ENCODE data around the gene GDAP1L1.

DNA sequence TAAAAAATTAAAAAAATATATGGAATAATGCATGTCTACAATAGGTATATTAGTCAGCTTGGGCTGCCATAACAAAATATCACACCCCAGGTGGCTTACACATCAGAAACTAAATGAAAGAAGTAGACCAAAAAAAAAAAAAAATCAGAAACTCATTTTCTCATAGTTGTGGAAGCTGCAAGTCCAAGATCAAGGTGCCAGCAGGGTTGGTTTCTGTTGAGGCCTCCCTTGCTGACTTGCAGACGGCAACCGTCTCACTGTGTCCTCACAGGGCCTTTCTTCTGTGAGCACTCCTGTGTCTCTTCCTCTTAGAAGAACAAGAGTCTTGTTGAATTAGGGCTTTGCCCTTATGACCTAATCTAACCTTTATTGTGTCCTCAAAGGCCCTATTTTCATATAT lies 11.4 kb upstream of the GDAP1L1 start:
- TF ChIP-seq, protein P1, sequence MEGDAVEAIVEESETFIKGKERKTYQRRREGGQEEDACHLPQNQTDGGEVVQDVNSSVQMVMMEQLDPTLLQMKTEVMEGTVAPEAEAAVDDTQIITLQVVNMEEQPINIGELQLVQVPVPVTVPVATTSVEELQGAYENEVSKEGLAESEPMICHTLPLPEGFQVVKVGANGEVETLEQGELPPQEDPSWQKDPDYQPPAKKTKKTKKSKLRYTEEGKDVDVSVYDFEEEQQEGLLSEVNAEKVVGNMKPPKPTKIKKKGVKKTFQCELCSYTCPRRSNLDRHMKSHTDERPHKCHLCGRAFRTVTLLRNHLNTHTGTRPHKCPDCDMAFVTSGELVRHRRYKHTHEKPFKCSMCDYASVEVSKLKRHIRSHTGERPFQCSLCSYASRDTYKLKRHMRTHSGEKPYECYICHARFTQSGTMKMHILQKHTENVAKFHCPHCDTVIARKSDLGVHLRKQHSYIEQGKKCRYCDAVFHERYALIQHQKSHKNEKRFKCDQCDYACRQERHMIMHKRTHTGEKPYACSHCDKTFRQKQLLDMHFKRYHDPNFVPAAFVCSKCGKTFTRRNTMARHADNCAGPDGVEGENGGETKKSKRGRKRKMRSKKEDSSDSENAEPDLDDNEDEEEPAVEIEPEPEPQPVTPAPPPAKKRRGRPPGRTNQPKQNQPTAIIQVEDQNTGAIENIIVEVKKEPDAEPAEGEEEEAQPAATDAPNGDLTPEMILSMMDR (IDR thresholded peaks at IDR 0.05): no peak
- no peak for TF ChIP-seq POLR2A (IDR thresholded peaks at IDR 0.05)

All from body of pancreas (tissue), 4 donors.